ENCODE measurements around the gene MAP4K4. TPM values are rescaled to one million over a fixed set of nuclear protein-coding genes. Genes with fewer than 3 reads are reported as not detected.

Gene MAP4K4
- polyA plus RNA-seq, 1 experiment: 53.5 TPM

DNA sequence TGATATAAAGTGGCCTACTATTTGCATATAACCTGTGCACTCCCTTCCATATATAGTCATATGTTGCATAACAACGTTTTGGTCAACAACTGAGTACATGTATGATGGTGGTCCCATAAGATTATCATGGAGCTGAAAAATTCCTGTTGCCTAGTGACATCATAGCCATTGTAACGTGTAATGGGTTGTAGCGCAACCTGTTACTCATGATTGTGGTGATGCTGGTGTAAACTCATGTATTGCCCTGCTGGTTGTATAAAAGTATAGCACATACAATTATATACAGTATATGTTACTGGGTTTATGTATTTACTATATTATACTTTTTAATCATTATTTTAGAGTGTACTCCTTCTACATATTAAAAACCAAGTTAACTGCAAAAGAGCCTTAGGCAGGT is 149.5 kb downstream of the MAP4K4 start:
- no peak for TF ChIP-seq CTCF (IDR thresholded peaks at IDR 0.05; ENCODE audit: insufficient read depth, low read depth, low read length)
- POLR2A ChIA-PET: no interaction called here
- CTCF ChIA-PET: interaction anchor here (1.5 to 1.9 kb wide), 2 partner anchors 16 to 37 kb away, joined by 3 to 7 read pairs; no protein-coding TSS in a partner anchor
- Histone ChIP-seq H3K36me3 (ENCODE audit: control insufficient read depth, insufficient read depth, low read length) (peaks cover 6% of the 10 kb centered on the region), H3K4me3 (ENCODE audit: low read depth, low read length) (no peak overlapping the region), H3K27me3 (ENCODE audit: control insufficient read depth, insufficient read depth, low read length) (no peaks in the 10 kb centered on the region)
- no peak for DNase-seq (ENCODE audit: low read depth)

DNA sequence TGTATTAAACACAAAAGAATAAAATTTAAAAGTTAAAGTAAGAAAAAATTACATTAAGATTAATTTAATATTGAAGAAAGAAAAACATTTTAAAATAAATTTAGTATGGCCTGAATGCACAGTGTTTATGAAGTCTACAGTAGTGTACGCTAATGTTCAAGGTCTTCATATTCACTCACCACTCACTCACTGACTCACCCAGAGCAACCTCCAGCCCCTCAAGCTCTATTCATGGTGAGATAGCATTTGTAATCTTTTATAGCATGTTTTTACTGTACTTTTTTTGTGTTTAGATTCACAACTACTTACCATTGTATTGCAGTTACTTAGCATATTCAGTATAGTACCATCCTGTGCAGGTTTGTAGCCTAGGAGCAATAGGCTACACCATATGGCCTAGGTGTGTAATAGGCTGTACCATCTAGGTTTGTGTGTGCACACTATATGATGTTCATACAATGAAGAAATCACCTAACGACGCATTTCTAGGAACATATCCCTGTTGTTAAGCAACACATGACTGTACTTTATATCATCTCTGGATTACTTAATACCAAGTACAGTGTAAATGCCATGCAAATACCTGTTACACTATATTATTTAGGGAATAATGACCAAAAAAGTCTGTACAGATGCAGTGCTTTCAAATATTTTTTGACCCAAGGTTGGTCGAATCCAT is 150.3 kb downstream of the MAP4K4 start:
- CTCF ChIA-PET: interaction anchor here (1.0 to 1.9 kb wide), 2 partner anchors 16 to 89 kb away, joined by 3 to 7 read pairs; no protein-coding TSS in a partner anchor
- POLR2A ChIA-PET: no interaction called here

GRCh38 chr2:101848769-101849410 is 151.4 kb downstream of the MAP4K4 start:
- H3K36me3 ChIP-seq (ENCODE audit: control insufficient read depth, insufficient read depth, low read length): peaks cover 6% of the 10 kb centered on the region
- POLR2A ChIA-PET: no interaction called here
- H3K27me3 ChIP-seq (ENCODE audit: control insufficient read depth, insufficient read depth, low read length): no peaks in the 10 kb centered on the region
- DNase-seq (ENCODE audit: low read depth): no peak
- CTCF ChIA-PET: interaction anchor here (1.2 kb wide), 1 partner anchor 18 kb away, joined by 4 read pairs; no protein-coding TSS in a partner anchor
- H3K4me3 ChIP-seq (ENCODE audit: low read depth, low read length): no peak overlapping the region
- no peak for TF ChIP-seq CTCF (IDR thresholded peaks at IDR 0.05; ENCODE audit: insufficient read depth, low read depth, low read length)

More for the DNA sequence above, 150.3 kb downstream of the MAP4K4 start:
- Histone ChIP-seq H3K36me3 (ENCODE audit: control insufficient read depth, insufficient read depth, low read length) (peaks cover 6% of the 10 kb centered on the region), H3K27me3 (ENCODE audit: control insufficient read depth, insufficient read depth, low read length) (no peaks in the 10 kb centered on the region), H3K4me3 (ENCODE audit: low read depth, low read length) (no peak overlapping the region)
- DNase-seq (ENCODE audit: low read depth): no peak
- no peak for TF ChIP-seq CTCF (IDR thresholded peaks at IDR 0.05; ENCODE audit: insufficient read depth, low read depth, low read length)

- H3K4me3 ChIP-seq (ENCODE audit: low read depth, low read length): no peak overlapping the region
- DNase-seq (ENCODE audit: low read depth): no peak
- peaks cover 2% of the 10 kb centered on the region; the same call in 1 of the 2 replicates for H3K36me3 ChIP-seq (ENCODE audit: control insufficient read depth, insufficient read depth, low read length)
- H3K27me3 ChIP-seq (ENCODE audit: control insufficient read depth, insufficient read depth, low read length): no peaks in the 10 kb centered on the region
- ChIA-PET CTCF (interaction anchor here (0.6 to 1.2 kb wide), 2 partner anchors 19 to 141 kb away, joined by 3 to 5 read pairs; partner anchors contain the start of gene IL1R2), POLR2A (no interaction called here)
- no peak for TF ChIP-seq CTCF (IDR thresholded peaks at IDR 0.05; ENCODE audit: insufficient read depth, low read depth, low read length)
These were observed 152.9 kb downstream of the MAP4K4 start for GRCh38 chr2:101850450-101850849.

DNA sequence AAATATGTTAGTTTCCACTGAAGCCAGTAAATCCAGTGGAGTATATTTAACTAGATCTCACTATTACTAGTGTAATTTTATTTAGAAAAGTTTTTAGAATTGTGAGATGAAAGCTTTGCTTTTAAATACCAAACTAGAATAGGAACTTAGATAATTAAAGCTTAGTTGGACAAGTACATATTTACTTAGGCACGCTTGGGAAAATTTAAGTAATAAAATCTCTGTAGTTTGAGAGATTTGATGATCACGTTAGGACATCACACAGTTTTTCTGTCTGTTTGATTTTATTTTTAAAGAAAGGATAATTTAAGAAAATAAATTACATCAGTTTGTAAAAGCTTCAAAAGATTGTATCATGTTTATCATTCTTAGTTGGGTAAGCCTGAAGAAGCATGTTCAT is 153.5 kb downstream of the MAP4K4 start:
- Histone ChIP-seq H3K27me3 (ENCODE audit: control insufficient read depth, insufficient read depth, low read length) (no peaks in the 10 kb centered on the region), H3K4me3 (ENCODE audit: low read depth, low read length) (no peak overlapping the region), H3K36me3 (ENCODE audit: control insufficient read depth, insufficient read depth, low read length) (peaks cover 4% of the 10 kb centered on the region)
- TF ChIP-seq CTCF (IDR thresholded peaks at IDR 0.05; ENCODE audit: insufficient read depth, low read depth, low read length): no peak
- ChIA-PET POLR2A (no interaction called here), CTCF (interaction anchor here (0.6 to 1.2 kb wide), 3 partner anchors 19 to 141 kb away, joined by 3 to 5 read pairs (median 3); partner anchors contain the start of gene IL1R2)
- no peak for DNase-seq (ENCODE audit: low read depth)

Data from BJ (cell line).